Esophagus muscularis mucosa (tissue), 4 donors: Measurements from ENCODE around the gene ZBTB16.

Experiments used
- EP300 ChIP-seq: sonication (generic); formaldehyde crosslinking; IDR thresholded peaks from one replicate; pipeline ENCODE4 v1.6.1; 2017; ENCODE audit warnings: antibody characterized with exemption
- POLR2A ChIP-seq: fragments of 450-650 bp; IDR thresholded peaks from one replicate; pipeline ENCODE4 v1.6.1; 2017; ENCODE audit warnings: antibody characterized with exemption, moderate library complexity, mild to moderate bottlenecking, low read depth
- POLR2AphosphoS5 ChIP-seq, 2 donors: sonication (generic); formaldehyde crosslinking; IDR thresholded peaks; one replicate each; pipeline ENCODE4 v1.6.1; 2017; ENCODE audit warnings: antibody characterized with exemption in 2 of 2
- TF ChIP-seq, protein P1 (sequence below), 3 experiments: fragments of 200-600 bp in 2 of 3; fragments of 450-650 bp in 1 of 3; sonication (generic) in 2 of 3; IDR thresholded peaks; one replicate each; pipeline ENCODE4 v1.5.1; 2017 to 2019; ENCODE audit warnings: antibody characterized with exemption in 3 of 3, mild to moderate bottlenecking in 2 of 3, moderate library complexity in 1 of 3

- TF ChIP-seq, protein P1, sequence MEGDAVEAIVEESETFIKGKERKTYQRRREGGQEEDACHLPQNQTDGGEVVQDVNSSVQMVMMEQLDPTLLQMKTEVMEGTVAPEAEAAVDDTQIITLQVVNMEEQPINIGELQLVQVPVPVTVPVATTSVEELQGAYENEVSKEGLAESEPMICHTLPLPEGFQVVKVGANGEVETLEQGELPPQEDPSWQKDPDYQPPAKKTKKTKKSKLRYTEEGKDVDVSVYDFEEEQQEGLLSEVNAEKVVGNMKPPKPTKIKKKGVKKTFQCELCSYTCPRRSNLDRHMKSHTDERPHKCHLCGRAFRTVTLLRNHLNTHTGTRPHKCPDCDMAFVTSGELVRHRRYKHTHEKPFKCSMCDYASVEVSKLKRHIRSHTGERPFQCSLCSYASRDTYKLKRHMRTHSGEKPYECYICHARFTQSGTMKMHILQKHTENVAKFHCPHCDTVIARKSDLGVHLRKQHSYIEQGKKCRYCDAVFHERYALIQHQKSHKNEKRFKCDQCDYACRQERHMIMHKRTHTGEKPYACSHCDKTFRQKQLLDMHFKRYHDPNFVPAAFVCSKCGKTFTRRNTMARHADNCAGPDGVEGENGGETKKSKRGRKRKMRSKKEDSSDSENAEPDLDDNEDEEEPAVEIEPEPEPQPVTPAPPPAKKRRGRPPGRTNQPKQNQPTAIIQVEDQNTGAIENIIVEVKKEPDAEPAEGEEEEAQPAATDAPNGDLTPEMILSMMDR (IDR thresholded peaks at IDR 0.05): no peak
- TF ChIP-seq POLR2A (no peak), POLR2AphosphoS5 (IDR thresholded peaks at IDR 0.05) (peak in 1 of 2 donors; percentile 22), EP300 (no peak)
Measured at GRCh38 chr11:114246321-114247069, 187.0 kb downstream of the ZBTB16 start.
